Body of pancreas (tissue), 4 donors: ENCODE results near the gene RPS29. TPM values are rescaled to one million over a fixed set of nuclear protein-coding genes. Genes with fewer than 3 reads are reported as not detected.

Source experiments
- ATAC-seq: fragments of 150-250 bp; one replicate; pipeline ENCODE4 v1.9.1; 2016
- DNase-seq, 4 donors: peaks; one replicate each; pipeline ENCODE4 v3.0.0-alpha.2; 2019
- H3K27ac ChIP-seq, 4 donors: fragments of 200-600 bp; sonication (generic); 1 replicate in 3 of 4; 2 replicates in 1 of 4; pipeline versions ENCODE4 v1.5.1 to v1.6.1; 2016 to 2019; ENCODE audit warnings: mild to moderate bottlenecking in 1 of 4, mixed read lengths in 1 of 4, moderate library complexity in 1 of 4
- H3K27me3 ChIP-seq, 2 donors: fragments of 200-600 bp; sonication (generic); one replicate each; pipeline ENCODE4 v1.6.0; 2016; ENCODE audit warnings: mild to moderate bottlenecking in 1 of 2
- H3K36me3 ChIP-seq, 2 donors: fragments of 200-600 bp; sonication (generic); replicated peaks in 1 of 2; 2 replicates each; pipeline ENCODE4 v1.5.1; 2016; ENCODE audit warnings: low read depth in 2 of 2; ENCODE audit not compliant: insufficient read depth in 1 of 2
- H3K4me1 ChIP-seq: fragments of 200-600 bp; sonication (generic); one replicate; pipeline ENCODE4 v1.6.0; 2016
- H3K4me3 ChIP-seq, 2 donors: fragments of 200-600 bp; sonication (generic); 1 replicate in 1 of 2; 2 replicates in 1 of 2; pipeline ENCODE4 v1.5.1; 2016 to 2019
- H3K9me3 ChIP-seq, 3 donors: fragments of 200-600 bp; sonication (generic); 1 replicate in 2 of 3; 2 replicates in 1 of 3; pipeline ENCODE4 v1.5.1; 2016
- POLR2A ChIP-seq, 3 donors: fragments of 450-650 bp; IDR thresholded peaks; one replicate each; pipeline ENCODE4 v1.6.1; 2016; ENCODE audit warnings: antibody characterized with exemption in 3 of 3, mild to moderate bottlenecking in 2 of 3
- WGBS, 2 donors: methylation state at CpG; one replicate each; pipeline ENCODE4 v1.1.5; 2017; 5-methylcytosine and 5-hydroxymethylcytosine counted together
- intact Hi-C: fragments of 100-400 bp; cut with DNase I; formaldehyde crosslinking; loops from one replicate; pipeline ENCODE4 v1.15.1; 2023
- total RNA-seq, 2 donors: library from RNA; depleted of rRNA; stranded (reverse); fragments of >200 nt; gene quantifications; one replicate each; pipeline ENCODE4 v1.1.0, GENCODE V29; 2016
- TF ChIP-seq, protein P1 (sequence below), 7 experiments: fragments of 450-650 bp in 4 of 7; fragments of 200-600 bp in 3 of 7; sonication (generic) in 3 of 7; IDR thresholded peaks; one replicate each; pipeline ENCODE4 v1.5.1; 2016 to 2019; ENCODE audit warnings: antibody characterized with exemption in 7 of 7

The RPS29 gene
- total RNA-seq, 2 donors from 2014 or later, result 1,265 to 2,856 TPM

- H3K27ac ChIP-seq, result no peak overlapping the region
- no peaks in the 10 kb centered on the region for H3K27me3 ChIP-seq
- no peak overlapping the region for H3K4me3 ChIP-seq
- intact Hi-C loops, result no loop called here
- TF ChIP-seq, protein P1, sequence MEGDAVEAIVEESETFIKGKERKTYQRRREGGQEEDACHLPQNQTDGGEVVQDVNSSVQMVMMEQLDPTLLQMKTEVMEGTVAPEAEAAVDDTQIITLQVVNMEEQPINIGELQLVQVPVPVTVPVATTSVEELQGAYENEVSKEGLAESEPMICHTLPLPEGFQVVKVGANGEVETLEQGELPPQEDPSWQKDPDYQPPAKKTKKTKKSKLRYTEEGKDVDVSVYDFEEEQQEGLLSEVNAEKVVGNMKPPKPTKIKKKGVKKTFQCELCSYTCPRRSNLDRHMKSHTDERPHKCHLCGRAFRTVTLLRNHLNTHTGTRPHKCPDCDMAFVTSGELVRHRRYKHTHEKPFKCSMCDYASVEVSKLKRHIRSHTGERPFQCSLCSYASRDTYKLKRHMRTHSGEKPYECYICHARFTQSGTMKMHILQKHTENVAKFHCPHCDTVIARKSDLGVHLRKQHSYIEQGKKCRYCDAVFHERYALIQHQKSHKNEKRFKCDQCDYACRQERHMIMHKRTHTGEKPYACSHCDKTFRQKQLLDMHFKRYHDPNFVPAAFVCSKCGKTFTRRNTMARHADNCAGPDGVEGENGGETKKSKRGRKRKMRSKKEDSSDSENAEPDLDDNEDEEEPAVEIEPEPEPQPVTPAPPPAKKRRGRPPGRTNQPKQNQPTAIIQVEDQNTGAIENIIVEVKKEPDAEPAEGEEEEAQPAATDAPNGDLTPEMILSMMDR (IDR thresholded peaks at IDR 0.05), result no peak
- no peaks in the 10 kb centered on the region for H3K36me3 ChIP-seq
- ATAC-seq (no peak), DNase-seq (no peak)
- peaks cover 15% of the 10 kb centered on the region for H3K4me1 ChIP-seq
- 75 to 78% methylated on average over 2 of the region's 2 CpGs for WGBS, 2 donors
- no peaks in the 10 kb centered on the region for H3K9me3 ChIP-seq
Measured at GRCh38 chr14:49551569-49551968, 34.6 kb downstream of the RPS29 start.

DNA sequence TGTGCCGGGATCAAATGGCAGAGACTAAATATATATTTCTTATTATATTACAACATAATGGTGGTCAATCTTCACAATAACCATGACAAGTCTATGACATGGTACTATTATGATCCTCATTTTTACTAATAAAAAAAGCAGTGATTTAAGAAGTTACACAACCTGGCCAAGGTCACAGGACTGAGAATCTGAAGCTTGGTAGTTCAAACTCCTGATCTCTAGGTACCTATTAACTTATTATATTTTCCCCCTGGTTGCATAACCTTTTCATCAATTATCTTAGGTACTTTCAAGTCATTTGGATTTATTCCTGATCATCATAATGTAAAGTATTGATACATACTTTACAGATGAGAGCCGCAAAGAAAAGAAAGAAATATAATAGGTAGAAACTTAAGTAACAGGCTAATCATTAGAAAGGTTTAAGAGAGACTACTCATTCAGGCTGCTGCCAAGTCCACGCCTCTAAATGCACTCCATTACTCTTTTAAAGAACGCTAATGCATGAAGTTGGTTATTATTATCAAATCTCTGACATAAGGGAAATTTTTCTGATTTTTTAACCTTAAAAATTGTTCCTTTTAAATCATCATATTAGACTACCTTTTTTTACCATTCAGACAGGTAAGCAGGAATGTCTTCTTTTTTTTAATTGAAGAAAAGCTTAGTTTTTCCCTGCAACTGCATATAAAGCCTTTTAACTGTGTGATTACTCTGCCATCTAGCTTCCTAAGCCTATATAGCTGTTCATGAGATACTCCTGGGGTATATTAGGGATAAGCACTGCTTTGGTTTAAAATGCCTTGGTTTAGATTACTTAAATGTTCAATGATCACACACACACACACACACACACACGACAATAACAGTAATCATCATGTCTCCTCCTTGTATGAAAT is 35.6 kb downstream of the RPS29 start:
- intact Hi-C loops, result no loop called here
- Histone ChIP-seq H3K9me3 (no peaks in the 10 kb centered on the region), H3K36me3 (no peaks in the 10 kb centered on the region), H3K27ac (peak overlapping the region in 1 of 4 donors; percentile 13), H3K4me3 (no peak overlapping the region), H3K27me3 (no peaks in the 10 kb centered on the region), H3K4me1 (peaks cover 15% of the 10 kb centered on the region)
- DNase-seq, result peak in 1 of 4 donors; percentile 6
- ATAC-seq, result no peak
- no peak for TF ChIP-seq POLR2A (IDR thresholded peaks at IDR 0.05)
- TF ChIP-seq, protein P1 (IDR thresholded peaks at IDR 0.05), result peak in 3 of 7 experiments; percentile 13 to 35 (median 22)
- WGBS, 2 donors, result 37 to 40% methylated on average over 5 of the region's 5 CpGs

DNA sequence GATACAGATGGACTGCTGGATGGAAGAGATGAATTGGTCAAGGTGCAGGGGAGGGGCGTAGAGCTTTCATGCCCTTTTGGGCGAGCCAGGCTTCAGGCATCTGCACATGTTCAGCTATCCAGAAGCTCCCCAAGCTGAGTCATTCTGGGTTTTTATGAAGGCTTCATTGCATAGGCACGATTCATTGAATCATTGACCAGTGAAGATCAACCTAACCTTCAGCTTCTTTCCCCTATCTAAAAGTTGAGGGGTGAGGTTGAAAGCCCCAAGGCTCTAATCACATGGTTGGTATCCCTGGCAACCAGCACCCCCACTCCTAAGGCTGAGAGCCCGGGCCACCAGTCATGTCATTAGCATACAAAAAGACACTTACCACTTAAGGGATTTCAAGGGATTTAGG is 36.3 kb downstream of the RPS29 start:
- no peaks in the 10 kb centered on the region for H3K36me3 ChIP-seq
- no peaks in the 10 kb centered on the region for H3K27me3 ChIP-seq
- H3K4me3 ChIP-seq, result no peak overlapping the region
- no peak for ATAC-seq
- 60 to 64% methylated on average over 4 of the region's 4 CpGs for WGBS, 2 donors
- no peak for DNase-seq
- intact Hi-C loops, result no loop called here
- TF ChIP-seq, protein P1 (IDR thresholded peaks at IDR 0.05), result no peak
- TF ChIP-seq POLR2A (IDR thresholded peaks at IDR 0.05), result no peak
- H3K27ac ChIP-seq, result no peak overlapping the region
- peaks cover 15% of the 10 kb centered on the region for H3K4me1 ChIP-seq
- no peaks in the 10 kb centered on the region for H3K9me3 ChIP-seq

DNA sequence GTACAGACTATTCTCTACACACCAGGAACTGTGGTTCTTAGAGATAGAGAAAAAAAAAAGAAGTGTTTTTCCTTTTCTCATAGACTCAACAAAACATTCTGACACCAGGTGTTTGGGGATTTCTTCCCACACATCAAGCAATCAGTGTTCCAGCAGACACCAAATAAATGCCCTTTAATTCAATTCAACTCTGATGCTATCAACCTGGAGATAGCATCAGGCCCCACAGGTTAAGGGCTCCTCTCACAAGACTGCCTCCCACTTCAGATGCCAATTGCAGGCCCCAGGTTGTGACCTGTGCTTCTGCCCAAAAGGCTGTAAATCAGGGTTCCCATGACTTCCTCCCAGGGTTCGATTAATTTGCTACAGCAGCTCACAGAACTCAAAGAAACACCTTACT is 36.7 kb downstream of the RPS29 start:
- DNase-seq (no peak), ATAC-seq (no peak)
- H3K4me3 ChIP-seq, result no peak overlapping the region
- H3K27ac ChIP-seq, result no peak overlapping the region
- no peaks in the 10 kb centered on the region for H3K36me3 ChIP-seq
- H3K9me3 ChIP-seq, result no peaks in the 10 kb centered on the region
- WGBS, 2 donors, result 27 to 58% methylated on average over 1 of the region's 1 CpG
- H3K4me1 ChIP-seq, result peaks cover 15% of the 10 kb centered on the region
- TF ChIP-seq, protein P1 (IDR thresholded peaks at IDR 0.05), result no peak
- TF ChIP-seq POLR2A (IDR thresholded peaks at IDR 0.05), result no peak
- no peaks in the 10 kb centered on the region for H3K27me3 ChIP-seq
- intact Hi-C loops, result no loop called here

- intact Hi-C loops, result no loop called here
- 71 to 76% methylated on average over 1 of the region's 1 CpG for WGBS, 2 donors
- Histone ChIP-seq H3K4me1 (peaks cover 7% of the 10 kb centered on the region), H3K36me3 (no peaks in the 10 kb centered on the region), H3K9me3 (no peaks in the 10 kb centered on the region), H3K4me3 (no peak overlapping the region), H3K27ac (no peak overlapping the region), H3K27me3 (no peaks in the 10 kb centered on the region)
- no peak for DNase-seq
- TF ChIP-seq, protein P1 (IDR thresholded peaks at IDR 0.05), result no peak
- TF ChIP-seq POLR2A (IDR thresholded peaks at IDR 0.05), result no peak
- no peak for ATAC-seq
Measured at GRCh38 chr14:49546766-49547165, 39.4 kb downstream of the RPS29 start.
